AG04450 (cell line): ENCODE measurements around the gene TSPAN14. TPM values are rescaled to one million over a fixed set of nuclear protein-coding genes. Genes with fewer than 3 reads are reported as not detected.

ENCODE experiments used
- CTCF ChIA-PET: fragments of 300-600, 350-600 bp; formaldehyde crosslinking; extraction: SDS; loops from one replicate; lab custom pipeline; 2022; ENCODE audit warnings: antibody characterized with exemption, inconsistent platforms; lab: Charles Lee
- POLR2A ChIA-PET: fragments of 350-600 bp; formaldehyde crosslinking; extraction: SDS; loops from one replicate; lab custom pipeline; 2021; ENCODE audit warnings: antibody characterized with exemption, inconsistent platforms; lab: Yijun Ruan, JAX
- DNase-seq: peaks from one replicate; pipeline ENCODE4 v3.0.0-alpha.2; 2011; ENCODE audit warnings: low read depth, low spot score
- H3K27ac ChIP-seq: one replicate; pipeline ENCODE4 v1.5.1; 2012; ENCODE audit warnings: low read depth, low read length, control low read depth
- H3K27me3 ChIP-seq: one replicate; pipeline ENCODE4 v1.6.0; 2012; ENCODE audit warnings: low read length; ENCODE audit not compliant: control insufficient read depth, insufficient read depth
- H3K4me3 ChIP-seq: 2 replicates; pipeline ENCODE4 v1.5.1; 2011; ENCODE audit warnings: mild to moderate bottlenecking, low read depth, low read length, control low read depth
- H3K9me3 ChIP-seq: 2 replicates; pipeline ENCODE4 v1.5.1; 2012; ENCODE audit warnings: low read length; ENCODE audit not compliant: control insufficient read depth, insufficient read depth
- CTCF ChIP-seq: IDR thresholded peaks from 2 replicates; pipeline ENCODE4 v1.5.1; 2011; ENCODE audit warnings: low read depth, low read length, control low read depth, inconsistent platforms
- polyA plus RNA-seq: library from polyadenylated mRNA; depleted of rRNA; stranded (reverse); fragments of >200 nt; gene quantifications from 2 replicates; pipeline ENCODE4 v1.2.3, GENCODE V29; 2011

The TSPAN14 gene
- polyA plus RNA-seq, 1 experiment: 27.3 TPM

DNA sequence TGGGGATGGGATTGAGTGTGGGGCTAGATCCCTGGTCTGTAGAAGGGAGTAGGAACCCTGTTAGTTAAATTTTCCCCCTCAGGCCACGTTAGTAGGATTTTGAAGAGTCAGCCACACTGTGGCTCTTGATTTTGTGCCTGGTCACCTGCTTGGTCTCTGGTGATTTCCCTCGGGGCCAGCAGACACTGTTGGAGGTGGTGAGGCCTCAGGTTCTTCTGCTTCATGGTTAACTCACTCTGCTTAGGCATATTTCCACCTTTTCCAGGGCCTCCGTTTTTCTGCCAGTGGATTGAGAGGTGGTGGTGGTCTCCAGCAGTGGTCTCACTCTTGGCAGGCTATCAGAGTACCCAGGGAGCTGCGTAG lies 4.1 kb downstream of the TSPAN14 start:
- no peak for DNase-seq
- POLR2A ChIA-PET: no interaction called here
- Histone ChIP-seq H3K27me3 (no peaks in the 10 kb centered on the region), H3K27ac (no peak overlapping the region), H3K4me3 (no peak overlapping the region), H3K9me3 (no peaks in the 10 kb centered on the region; the same call in 1 of the 2 replicates)
- no peak for TF ChIP-seq CTCF
- CTCF ChIA-PET: interaction anchor here (0.7 to 8.7 kb wide), 3 partner anchors 27 to 76 kb away, joined by 3 to 90 read pairs (median 4); no protein-coding TSS in a partner anchor

GRCh38 chr10:80458638-80459037 lies 4.5 kb downstream of the TSPAN14 start:
- ChIA-PET CTCF (interaction anchor here (0.6 to 8.7 kb wide), 4 partner anchors 15 to 76 kb away, joined by 3 to 90 read pairs (median 4); no protein-coding TSS in a partner anchor), POLR2A (interaction anchor here (0.7 kb wide), 1 partner anchor 14 kb away, joined by 6 read pairs; no protein-coding TSS in a partner anchor)
- H3K9me3 ChIP-seq: no peaks in the 10 kb centered on the region; the same call in 1 of the 2 replicates
- no peak overlapping the region for H3K4me3 ChIP-seq
- H3K27me3 ChIP-seq: no peaks in the 10 kb centered on the region
- no peak overlapping the region for H3K27ac ChIP-seq
- no peak for TF ChIP-seq CTCF
- DNase-seq: no peak

- ChIA-PET CTCF (interaction anchor here (0.6 to 8.7 kb wide), 5 partner anchors 15 to 204 kb away, joined by 3 to 90 read pairs (median 4); no protein-coding TSS in a partner anchor), POLR2A (interaction anchor here (0.7 kb wide), 1 partner anchor 13 kb away, joined by 6 read pairs; no protein-coding TSS in a partner anchor)
- Histone ChIP-seq H3K9me3 (no peaks in the 10 kb centered on the region; the same call in 1 of the 2 replicates), H3K4me3 (no peak overlapping the region), H3K27ac (peak overlapping the region; percentile 47), H3K27me3 (no peaks in the 10 kb centered on the region)
- no peak for TF ChIP-seq CTCF
- no peak for DNase-seq
Observed at GRCh38 chr10:80459047-80459865, 5.1 kb downstream of the TSPAN14 start.

GRCh38 chr10:80460399-80461207 lies 6.5 kb downstream of the TSPAN14 start:
- TF ChIP-seq CTCF: no peak
- Histone ChIP-seq H3K27ac (peak overlapping the region; percentile 65), H3K9me3 (no peaks in the 10 kb centered on the region), H3K27me3 (no peaks in the 10 kb centered on the region), H3K4me3 (no peak overlapping the region)
- POLR2A ChIA-PET: no interaction called here
- no peak for DNase-seq
- CTCF ChIA-PET: interaction anchor here (0.9 to 8.7 kb wide), 4 partner anchors 9 to 202 kb away, joined by 3 to 90 read pairs (median 4); no protein-coding TSS in a partner anchor
